Lung (tissue), 12 donors: ENCODE data around the gene C2orf76. TPM values are rescaled to one million over a fixed set of nuclear protein-coding genes. Genes with fewer than 3 reads are reported as not detected.

Source experiments
- ATAC-seq: fragments of 200-7000 bp; cut with Tn5 transposase; one replicate; pipeline ENCODE4 v1.9.1; 2020; ENCODE audit warnings: moderate number of reproducible peaks; ENCODE audit not compliant: insufficient read depth, low FRiP score
- DNase-seq, 3 donors: peaks; one replicate each; pipeline ENCODE4 v3.0.0-alpha.2; 2013 to 2017
- H3K27ac ChIP-seq, 2 donors: one replicate each; pipeline ENCODE4 v1.5.1; 2013; ENCODE audit warnings: mild to moderate bottlenecking in 2 of 2, moderate library complexity in 2 of 2, control low read depth in 1 of 2, inconsistent platforms in 1 of 2, low read depth in 1 of 2, low read length in 1 of 2
- H3K27me3 ChIP-seq, 3 donors: one replicate each; pipeline ENCODE4 v1.5.1; 2013; ENCODE audit warnings: low read length in 2 of 3; ENCODE audit not compliant: control insufficient read depth in 3 of 3, insufficient read depth in 3 of 3
- H3K36me3 ChIP-seq, 4 donors: one replicate each; pipeline ENCODE4 v1.5.1; 2013; ENCODE audit warnings: low read length in 4 of 4, mild to moderate bottlenecking in 1 of 4, moderate library complexity in 1 of 4; ENCODE audit not compliant: control insufficient read depth in 4 of 4, insufficient read depth in 4 of 4
- H3K4me1 ChIP-seq, 5 donors: one replicate each; pipeline ENCODE4 v1.5.1; 2013; ENCODE audit warnings: low read length in 5 of 5, mild to moderate bottlenecking in 2 of 5, moderate library complexity in 1 of 5; ENCODE audit not compliant: control insufficient read depth in 5 of 5, insufficient read depth in 5 of 5
- H3K4me3 ChIP-seq: one replicate; pipeline ENCODE4 v1.5.1; 2013; ENCODE audit warnings: mild to moderate bottlenecking, control low read depth, moderate library complexity
- H3K9ac ChIP-seq, 2 donors: one replicate each; pipeline ENCODE4 v1.5.1; 2013; ENCODE audit warnings: low read length in 2 of 2, control low read depth in 1 of 2; ENCODE audit not compliant: insufficient read depth in 1 of 2
- H3K9me3 ChIP-seq, 4 donors: one replicate each; pipeline ENCODE4 v1.5.1; 2013; ENCODE audit warnings: low read length in 3 of 4, mild to moderate bottlenecking in 1 of 4, moderate library complexity in 1 of 4; ENCODE audit not compliant: control insufficient read depth in 4 of 4, insufficient read depth in 3 of 4
- WGBS, 2 donors: extraction: QIAGEN DNeasy Blood & Tissue Kit; methylation state at CpG; one replicate each; pipeline ENCODE4 v1.1.7; 2013; 5-methylcytosine and 5-hydroxymethylcytosine counted together
- polyA plus RNA-seq, 2 donors: library from polyadenylated mRNA; stranded (reverse); fragments of 200-250 nt; gene quantifications; one replicate each; pipeline ENCODE4 v1.2.1, GENCODE V29; 2013
- total RNA-seq, 2 donors: library from RNA; depleted of rRNA in 1 of 2; stranded (reverse); fragments of >200 nt in 1 of 2; gene quantifications; one replicate each; pipeline ENCODE4 v1.2.1, GENCODE V29; 2014 to 2021
- TF ChIP-seq, protein P1 (sequence below): IDR thresholded peaks from 2 replicates; pipeline ENCODE4 v1.5.1; 2012; ENCODE audit warnings: mild to moderate bottlenecking; ENCODE audit errors: control extremely low read depth, extremely low read depth
- donor health status: control.
- donor health status: control.
- donor health status: Bipolar disorder and iron deficiency.
- donor health status: healthy.
- donor health status: DM: yes; HTN: yes; CAD: no.

C2orf76 gene
- total and polyA plus RNA-seq, 4 donors: 9.1 to 24.6 (median 17.3) TPM

DNA sequence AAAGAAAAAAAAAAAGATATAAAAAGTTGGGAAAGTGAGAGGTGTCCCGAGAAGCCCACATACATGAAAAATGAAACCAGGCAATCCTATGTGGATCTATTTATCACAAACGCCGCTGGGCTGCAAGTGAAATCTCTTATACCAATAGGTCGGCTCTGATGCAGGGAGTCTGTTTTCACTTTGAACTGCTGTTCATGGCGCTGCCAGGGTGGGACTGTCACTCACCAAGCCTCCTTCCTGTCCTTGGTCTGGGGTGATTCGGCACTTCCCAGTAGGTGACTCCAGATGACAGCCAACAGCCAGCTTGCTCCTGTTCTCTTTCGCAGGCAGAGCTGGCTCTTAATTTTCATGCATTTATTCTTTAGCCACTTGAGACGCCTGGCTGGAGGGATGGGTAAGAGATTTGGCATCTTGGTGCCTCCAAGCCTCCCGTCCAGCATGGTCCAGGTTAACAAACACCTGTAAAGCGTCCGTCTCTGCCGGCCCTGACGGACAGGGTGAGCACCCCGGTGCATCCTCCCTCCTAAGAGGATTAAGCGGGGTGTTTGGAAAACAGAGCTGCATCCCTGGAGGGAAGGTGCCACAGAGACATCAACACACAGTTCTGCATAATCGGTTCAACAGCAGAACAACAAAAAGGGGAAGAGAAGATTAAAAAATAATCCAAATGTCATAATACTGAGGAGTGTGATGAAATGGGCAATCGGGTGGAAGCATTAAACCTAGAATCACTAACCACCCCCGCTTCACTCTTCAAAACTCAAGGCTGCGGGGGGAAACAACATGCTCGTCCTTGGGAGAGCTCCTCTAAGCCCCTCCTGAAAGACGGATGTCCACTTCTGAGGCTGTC, 84.3 kb downstream of the C2orf76 start:
- no peak overlapping the region for H3K9ac ChIP-seq
- H3K9me3 ChIP-seq: no peaks in the 10 kb centered on the region
- H3K4me1 ChIP-seq: peaks cover 0 to 4% (median 0%) of the 10 kb centered on the region in 5 donors
- H3K27me3 ChIP-seq: no peaks in the 10 kb centered on the region
- H3K4me3 ChIP-seq: no peak overlapping the region
- H3K36me3 ChIP-seq: no peaks in the 10 kb centered on the region
- ATAC-seq (peak; percentile 31), DNase-seq (no peak)
- 51 to 75% methylated on average over 21 of the region's 21 CpGs for WGBS, 2 donors
- no peak overlapping the region for H3K27ac ChIP-seq
- TF ChIP-seq, protein P1, sequence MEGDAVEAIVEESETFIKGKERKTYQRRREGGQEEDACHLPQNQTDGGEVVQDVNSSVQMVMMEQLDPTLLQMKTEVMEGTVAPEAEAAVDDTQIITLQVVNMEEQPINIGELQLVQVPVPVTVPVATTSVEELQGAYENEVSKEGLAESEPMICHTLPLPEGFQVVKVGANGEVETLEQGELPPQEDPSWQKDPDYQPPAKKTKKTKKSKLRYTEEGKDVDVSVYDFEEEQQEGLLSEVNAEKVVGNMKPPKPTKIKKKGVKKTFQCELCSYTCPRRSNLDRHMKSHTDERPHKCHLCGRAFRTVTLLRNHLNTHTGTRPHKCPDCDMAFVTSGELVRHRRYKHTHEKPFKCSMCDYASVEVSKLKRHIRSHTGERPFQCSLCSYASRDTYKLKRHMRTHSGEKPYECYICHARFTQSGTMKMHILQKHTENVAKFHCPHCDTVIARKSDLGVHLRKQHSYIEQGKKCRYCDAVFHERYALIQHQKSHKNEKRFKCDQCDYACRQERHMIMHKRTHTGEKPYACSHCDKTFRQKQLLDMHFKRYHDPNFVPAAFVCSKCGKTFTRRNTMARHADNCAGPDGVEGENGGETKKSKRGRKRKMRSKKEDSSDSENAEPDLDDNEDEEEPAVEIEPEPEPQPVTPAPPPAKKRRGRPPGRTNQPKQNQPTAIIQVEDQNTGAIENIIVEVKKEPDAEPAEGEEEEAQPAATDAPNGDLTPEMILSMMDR: no peak

DNA sequence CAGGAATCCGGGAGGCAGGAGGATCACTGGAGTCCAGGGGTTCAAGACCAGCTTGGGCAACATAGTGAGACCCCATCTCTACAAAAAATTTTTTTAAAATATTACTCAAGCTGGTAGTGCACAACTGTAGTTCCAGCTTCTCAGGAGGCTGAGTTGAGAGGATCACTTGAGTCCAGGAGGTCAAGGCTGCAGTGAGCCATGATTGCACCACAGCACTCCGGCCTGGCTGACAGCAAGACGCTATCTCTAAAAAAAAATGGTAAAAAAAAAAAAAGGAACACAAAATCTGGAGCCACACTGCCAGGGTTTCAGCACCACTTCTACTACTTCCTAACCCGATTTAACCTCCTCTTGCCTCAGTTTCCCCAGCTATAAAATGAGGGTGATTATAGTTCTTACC, 86.0 kb downstream of the C2orf76 start:
- Histone ChIP-seq H3K9me3 (no peaks in the 10 kb centered on the region), H3K4me3 (no peak overlapping the region), H3K36me3 (no peaks in the 10 kb centered on the region), H3K9ac (no peak overlapping the region), H3K27me3 (no peaks in the 10 kb centered on the region), H3K27ac (no peak overlapping the region), H3K4me1 (peaks cover 0 to 4% (median 0%) of the 10 kb centered on the region in 5 donors)
- TF ChIP-seq, protein P1: no peak
- no peak for ATAC-seq
- DNase-seq: no peak
- WGBS, 2 donors: 35 to 54% methylated on average over 4 of the region's 4 CpGs

DNA sequence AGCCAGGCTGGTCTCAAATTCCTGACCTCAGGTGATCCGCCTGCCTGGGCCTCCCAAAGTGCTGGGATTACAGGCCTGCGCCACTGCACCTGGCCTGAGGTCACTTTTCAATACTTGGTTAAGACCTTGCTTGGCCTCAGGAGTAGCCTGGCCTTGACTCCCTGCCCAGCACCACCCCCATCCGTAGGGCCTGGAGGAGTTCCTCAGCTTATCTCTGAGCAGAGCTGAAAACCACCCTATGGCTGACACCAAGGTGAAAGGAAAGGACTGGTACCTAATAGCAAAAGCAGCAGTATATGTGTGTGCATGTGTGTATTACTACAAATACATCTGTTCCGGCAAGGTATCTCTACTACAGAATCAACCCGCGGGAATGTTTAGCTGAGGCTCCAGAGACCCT, 87.0 kb downstream of the C2orf76 start:
- 95 to 96% methylated on average over 6 of the region's 6 CpGs for WGBS, 2 donors
- Histone ChIP-seq H3K27me3 (no peaks in the 10 kb centered on the region), H3K27ac (no peak overlapping the region), H3K4me3 (no peak overlapping the region), H3K4me1 (peaks cover 0 to 4% (median 0%) of the 10 kb centered on the region in 5 donors), H3K36me3 (no peaks in the 10 kb centered on the region), H3K9me3 (no peaks in the 10 kb centered on the region), H3K9ac (no peak overlapping the region)
- TF ChIP-seq, protein P1: no peak
- ATAC-seq (no peak), DNase-seq (no peak)
